HG03108 (cell line): ENCODE results near the gene CD28.

Experiments
- ATAC-seq: cut with Tn5 transposase; IDR thresholded peaks from one replicate; pipeline ENCODE4 v1.9.1; 2021; ENCODE audit warnings: moderate library complexity; ENCODE audit not compliant: unreplicated experiment

The CD28 gene

GRCh38 chr2:203706403-203706802 lies at the start of gene CD28:
Gene CD28, plus strand, starts transcription at chr2:203706639. Its CDS starts 58 bp downstream, at chr2:203706697.
- peak; percentile 99 for ATAC-seq

DNA sequence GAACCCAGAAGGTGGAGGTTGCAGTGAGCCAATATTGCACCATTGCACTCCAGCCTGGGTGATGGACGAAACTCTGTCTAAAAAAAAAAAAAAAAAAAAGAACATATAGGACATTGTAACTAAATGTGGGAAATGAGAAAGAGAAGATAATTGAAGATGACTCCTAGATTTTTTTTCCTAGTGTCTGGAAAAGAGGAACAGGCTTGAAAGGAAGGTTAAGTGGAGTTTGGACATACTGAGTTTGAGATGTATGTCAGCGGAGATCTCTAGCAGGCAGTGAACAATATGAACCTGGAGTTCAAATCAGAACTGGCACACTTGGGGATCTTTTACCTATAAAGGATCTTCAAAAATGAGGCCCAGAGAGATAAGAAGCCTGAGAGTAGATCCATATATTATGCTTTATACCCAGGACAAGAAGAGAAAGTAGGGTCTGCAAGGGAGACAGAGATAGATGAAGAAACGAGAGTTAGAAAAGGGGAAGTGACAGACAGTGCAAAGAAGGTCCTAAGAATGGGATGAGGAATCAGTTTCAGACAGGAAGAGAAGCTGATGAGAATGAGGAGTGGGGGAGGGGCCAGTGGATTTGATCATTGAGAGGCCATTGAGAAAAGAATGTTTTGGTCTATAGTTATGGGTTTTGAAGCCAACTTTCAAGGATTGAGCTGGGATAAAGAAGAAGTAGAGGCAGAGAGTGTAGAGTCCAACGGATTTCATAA lies 46.9 kb upstream of the CD28 start:
- peak; percentile 70 for ATAC-seq

DNA sequence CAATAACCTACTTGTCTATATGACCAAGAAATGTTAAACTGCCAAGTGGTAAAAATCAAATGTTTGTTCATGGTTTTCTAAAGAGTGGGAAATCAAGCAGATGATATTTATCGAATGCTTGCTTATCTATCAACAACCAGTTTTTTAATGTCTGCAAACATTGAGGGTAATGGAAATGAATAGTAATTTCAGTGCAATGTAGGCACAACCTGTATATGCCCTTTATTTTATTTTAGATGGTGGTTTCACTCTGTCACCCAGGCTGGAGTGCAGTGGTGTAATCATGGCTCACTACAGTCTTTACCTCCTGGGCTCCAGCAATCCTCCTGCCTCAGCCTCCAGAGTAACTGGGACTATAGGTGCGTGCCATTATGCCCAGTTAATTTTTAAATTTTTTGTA lies 46.0 kb upstream of the CD28 start:
- no peak for ATAC-seq

DNA sequence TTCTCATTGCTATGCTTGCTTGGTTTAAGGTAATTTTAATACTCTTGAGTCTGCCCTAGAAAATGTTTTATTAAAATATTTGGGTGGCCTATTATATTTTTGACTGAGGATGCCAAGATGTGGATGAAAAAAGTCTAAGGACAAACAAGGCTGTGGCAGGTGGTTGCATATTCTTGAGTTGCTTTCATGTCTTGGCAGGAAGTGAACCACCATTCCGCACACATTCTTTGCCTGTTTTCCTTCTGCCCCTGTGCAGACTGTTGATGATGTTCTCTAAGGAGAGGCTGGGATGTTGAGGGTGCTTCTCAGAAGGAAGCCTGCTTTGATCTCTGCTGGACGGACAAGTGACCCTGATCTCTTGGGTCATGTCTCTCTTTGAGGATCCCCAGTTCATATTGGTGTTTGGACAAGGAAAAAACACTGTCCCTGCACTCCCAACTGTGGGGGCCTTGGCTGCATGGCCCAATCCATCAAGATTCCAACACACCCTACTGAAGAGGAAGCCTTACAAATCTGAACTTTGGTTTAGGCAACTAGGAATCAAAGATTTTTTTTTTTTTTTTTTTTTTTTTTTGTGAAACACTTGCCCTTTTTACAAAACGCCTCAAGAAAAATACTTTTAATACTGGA lies 45.0 kb upstream of the CD28 start:
- ATAC-seq: no peak

- ATAC-seq: no peak
Measured at GRCh38 chr2:203662487-203662886, 44.0 kb upstream of the CD28 start.

GRCh38 chr2:203662951-203663350 lies 43.5 kb upstream of the CD28 start:
- ATAC-seq: no peak

DNA sequence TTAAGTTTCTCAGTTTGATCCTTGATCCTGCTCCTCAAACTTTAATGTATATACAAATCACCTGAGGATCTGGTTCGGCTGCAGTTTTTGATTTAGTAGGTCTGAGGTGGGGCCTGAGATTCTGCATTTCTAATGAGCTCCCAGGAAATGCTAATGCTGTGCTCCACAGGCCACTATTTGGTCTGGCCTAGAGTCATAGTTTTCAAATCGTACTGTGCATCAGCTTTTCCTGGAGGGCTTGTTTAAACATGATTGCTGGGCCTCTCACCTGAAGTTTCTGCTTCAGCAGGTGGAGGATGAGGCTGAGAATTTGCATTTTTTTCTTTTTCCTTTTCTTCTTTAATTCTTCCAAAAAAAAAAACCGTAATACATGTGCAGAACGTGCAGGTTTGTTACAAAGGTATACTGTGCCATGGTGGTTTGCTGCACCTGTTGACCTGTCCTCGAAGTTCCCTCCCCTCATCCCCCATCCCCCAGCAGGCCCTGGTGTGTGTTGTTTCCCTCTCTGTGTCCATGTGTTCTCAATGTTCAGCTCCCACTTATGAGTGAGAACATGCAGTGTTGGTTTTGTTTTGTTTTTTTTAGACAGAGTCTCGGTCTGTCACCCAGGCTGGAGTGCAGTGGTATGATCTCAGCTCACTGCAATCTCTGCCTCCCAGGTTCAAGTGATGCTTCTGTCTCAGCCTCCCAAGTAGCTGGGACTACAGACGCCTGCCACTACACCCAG lies 42.2 kb upstream of the CD28 start:
- ATAC-seq: no peak

DNA sequence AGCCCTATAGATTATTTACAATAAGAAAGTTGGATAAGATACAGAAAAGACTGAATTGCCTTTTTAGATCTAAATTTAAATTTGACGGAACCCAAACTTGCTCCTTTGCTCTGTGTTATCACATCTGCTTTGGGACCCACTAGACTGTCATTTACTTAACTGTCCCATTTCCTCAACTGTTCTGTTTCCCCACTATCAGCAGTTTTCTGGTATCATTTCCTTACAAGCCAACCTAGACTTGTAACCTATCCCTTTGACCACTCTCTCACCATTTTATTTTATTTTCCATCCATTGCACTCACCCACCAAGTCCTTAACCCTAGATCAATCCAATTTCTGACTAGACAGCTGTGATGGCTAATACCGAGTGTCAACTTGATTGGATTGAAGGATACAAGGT lies 38.6 kb upstream of the CD28 start:
- no peak for ATAC-seq

DNA sequence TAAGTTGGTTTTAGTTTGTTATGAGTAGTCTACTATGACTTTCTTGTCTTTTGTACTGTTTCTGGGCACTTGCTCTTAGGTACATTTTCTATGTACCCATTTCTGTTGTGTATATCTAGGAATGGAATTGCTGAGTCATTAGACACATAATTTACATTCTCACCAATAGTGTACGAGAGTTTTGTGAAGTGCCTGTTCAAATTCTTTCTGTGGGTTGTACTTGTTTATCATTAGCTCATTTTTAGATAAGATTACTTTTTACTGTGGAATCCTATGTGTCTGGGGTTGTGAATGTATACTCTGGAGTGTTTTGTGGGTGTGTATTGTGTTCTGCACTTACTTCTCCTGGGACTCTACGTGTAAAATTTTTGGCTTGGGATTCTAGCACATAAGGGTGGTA lies 36.6 kb upstream of the CD28 start:
- ATAC-seq: no peak

GRCh38 chr2:203670939-203671338 lies 35.5 kb upstream of the CD28 start:
- ATAC-seq: no peak

GRCh38 chr2:203671876-203672275 lies 34.6 kb upstream of the CD28 start:
- no peak for ATAC-seq

- ATAC-seq: no peak
Measured at GRCh38 chr2:203672856-203673255, 33.6 kb upstream of the CD28 start.

GRCh38 chr2:203673933-203674332 lies 32.5 kb upstream of the CD28 start:
- peak; percentile 98 for ATAC-seq

- ATAC-seq: no peak
Measured at GRCh38 chr2:203675086-203675485, 31.4 kb upstream of the CD28 start.

GRCh38 chr2:203678971-203679370 lies 27.5 kb upstream of the CD28 start:
- no peak for ATAC-seq

GRCh38 chr2:203679401-203679800 lies 27.0 kb upstream of the CD28 start:
- ATAC-seq: no peak

DNA sequence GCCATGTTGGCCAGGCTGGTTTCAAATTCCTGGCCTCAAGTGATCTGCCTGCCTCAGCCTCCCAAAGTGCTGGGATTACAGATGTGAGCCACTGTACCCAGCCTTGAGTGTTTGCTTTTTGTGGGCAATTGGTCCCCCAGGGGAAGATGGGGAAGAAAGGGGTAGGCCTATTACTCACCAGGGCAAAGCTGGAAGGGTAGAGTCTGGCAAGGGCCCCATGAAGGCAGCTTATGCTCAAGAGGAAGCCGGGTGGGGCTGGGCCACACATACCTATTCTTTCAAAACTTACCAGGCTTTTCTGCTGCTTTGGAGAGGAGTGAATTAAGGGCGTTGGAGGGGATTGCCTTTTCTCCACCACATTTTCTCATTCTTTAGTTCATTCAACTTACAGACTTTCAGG lies 24.5 kb upstream of the CD28 start:
- ATAC-seq: no peak

GRCh38 chr2:203682688-203683130 lies 23.7 kb upstream of the CD28 start:
- no peak for ATAC-seq

DNA sequence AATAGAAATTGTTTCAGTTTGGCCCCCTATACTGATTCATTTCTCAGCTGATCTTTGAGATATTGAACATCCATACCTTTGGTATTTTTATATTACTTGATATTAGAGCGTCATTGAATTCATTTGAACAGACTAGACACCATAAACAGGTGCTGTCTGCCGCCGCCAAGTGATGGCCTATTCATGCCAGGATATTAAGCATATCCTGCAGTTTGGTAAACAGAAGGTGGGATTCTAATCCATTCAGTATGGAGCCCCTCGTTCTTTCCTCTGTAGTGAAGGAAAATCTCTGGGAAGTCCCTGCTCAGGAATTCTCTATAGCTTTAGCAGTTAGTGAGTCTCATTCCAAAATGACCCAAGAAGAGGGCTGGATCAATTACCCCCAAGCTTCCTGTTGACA lies 23.0 kb upstream of the CD28 start:
- ATAC-seq: no peak

GRCh38 chr2:203683932-203684556 lies 22.4 kb upstream of the CD28 start:
- peak; percentile 88 for ATAC-seq

GRCh38 chr2:203685081-203685621 lies 21.3 kb upstream of the CD28 start:
- ATAC-seq: no peak
